GM21526 (cell line): ENCODE results near the gene PEAK1.
"Not testable (repeated sequence)": the region's sequence is repeated elsewhere in the genome, so short reads cannot be mapped to it uniquely, and the experiment has no call there.

Experiments used
- ATAC-seq: cut with Tn5 transposase; IDR thresholded peaks from one replicate; pipeline ENCODE4 v1.9.1; 2021; ENCODE audit warnings: moderate library complexity; ENCODE audit not compliant: unreplicated experiment, low FRiP score

The PEAK1 gene

GRCh38 chr15:77425104-77425503, 5.2 kb upstream of the PEAK1 start:
- no peak for ATAC-seq

DNA sequence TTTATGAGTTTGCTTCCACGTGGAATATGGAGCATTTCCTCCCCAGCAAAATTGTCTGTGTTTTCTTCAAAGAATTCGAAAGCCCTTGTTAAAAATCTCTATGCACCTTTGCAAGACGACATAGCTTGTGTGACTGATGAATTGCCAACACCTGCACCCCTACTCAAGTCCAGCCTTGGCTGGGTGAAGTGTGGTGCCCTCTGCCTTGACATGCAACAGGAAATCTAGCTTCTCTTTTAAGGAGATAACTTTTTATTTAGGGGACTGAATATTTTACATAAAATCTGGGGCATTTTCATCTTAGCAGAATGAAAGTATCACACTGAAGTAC, 1.4 kb upstream of the PEAK1 start:
- no peak for ATAC-seq

DNA sequence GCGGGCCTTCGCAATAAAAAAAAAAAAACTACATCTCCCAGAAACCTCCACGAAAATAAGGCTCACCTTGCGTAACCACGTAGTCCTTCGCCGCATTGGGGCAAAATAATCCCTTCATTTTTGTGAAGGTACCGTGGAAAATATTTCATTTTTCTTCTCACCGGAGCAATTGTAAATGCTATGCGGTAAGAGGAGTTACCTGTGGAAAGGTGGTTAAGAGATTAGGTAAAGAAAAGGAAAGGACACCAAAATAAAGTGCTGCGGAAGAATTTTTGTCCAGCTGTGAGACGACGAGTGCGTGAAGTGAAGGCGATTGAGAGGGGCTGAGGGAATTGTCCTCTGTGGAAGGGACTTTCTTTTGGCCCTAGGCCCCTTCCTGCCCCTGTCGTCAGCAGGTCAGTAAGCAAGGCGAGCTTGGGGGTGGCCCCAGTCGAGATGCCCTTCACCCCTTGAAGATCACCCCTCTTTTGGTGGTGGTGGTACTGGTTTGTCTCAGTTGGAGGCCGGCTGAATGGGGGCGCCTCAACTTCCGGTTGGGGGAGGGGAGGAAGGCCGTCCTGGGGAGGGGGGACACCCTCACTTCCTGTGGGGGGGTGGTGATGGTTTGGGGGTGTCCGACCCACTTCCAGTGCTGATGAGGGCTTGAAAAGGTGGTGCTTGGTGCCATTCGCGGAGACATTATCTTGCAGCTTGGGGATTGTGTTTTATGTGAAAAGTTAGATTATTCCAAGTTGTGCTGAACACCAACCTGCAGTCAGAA, 886 bp upstream of the PEAK1 start, which contains the start of gene HMG20A:
Gene HMG20A, plus strand, starts transcription at position 279 of the 760 bp plus-strand sequence. CDS start 37,520 bp downstream, outside the sequence.
- ATAC-seq, result peak; percentile 34

- ATAC-seq, result peak; percentile 15
These were observed 703 bp downstream of the PEAK1 start for GRCh38 chr15:77418966-77419835.

DNA sequence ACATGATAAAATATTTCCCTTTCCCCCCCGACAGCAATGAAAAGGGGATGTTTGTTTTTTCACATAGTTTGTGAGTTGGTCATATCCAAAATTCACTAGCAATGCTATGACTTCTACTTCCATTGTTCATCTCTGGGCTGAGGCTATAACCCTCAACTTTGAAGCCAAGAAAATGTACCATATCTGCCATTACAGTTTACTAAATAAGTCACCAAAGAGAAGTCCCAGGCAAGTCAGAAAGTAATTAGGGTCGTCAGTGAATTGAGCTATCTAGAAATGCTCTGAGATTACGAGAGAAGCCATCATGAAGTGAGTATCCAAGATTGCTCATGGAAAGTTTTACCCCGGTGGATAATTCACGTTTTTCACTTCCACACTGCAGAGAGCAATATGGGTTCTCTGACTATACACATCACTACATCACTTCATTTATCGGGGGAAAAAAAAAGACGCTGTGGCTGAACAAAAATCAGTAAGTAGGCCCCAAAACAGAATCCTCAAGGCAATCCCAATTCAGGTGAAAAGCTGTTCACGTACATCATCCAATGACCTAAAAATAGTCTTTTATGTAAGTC, 1.4 kb downstream of the PEAK1 start:
- ATAC-seq, result no peak

DNA sequence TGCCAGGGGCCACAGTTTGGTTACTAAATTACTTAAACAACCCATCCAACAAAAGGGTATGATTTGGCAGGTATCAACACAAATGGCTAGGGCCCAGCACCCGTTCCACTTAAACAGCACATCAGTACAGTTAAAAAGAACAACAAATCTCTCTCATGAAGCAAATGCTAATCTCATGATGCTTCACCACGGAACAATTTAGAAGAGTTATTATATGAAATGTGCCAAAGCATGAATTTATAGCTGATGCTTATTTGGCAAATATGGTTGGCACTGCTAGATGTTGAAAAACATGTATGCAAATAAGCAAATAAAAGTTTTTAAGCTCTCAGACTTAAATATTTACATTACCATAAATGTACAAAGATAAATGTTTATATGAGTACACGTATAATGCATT, 2.3 kb downstream of the PEAK1 start:
- no peak for ATAC-seq

DNA sequence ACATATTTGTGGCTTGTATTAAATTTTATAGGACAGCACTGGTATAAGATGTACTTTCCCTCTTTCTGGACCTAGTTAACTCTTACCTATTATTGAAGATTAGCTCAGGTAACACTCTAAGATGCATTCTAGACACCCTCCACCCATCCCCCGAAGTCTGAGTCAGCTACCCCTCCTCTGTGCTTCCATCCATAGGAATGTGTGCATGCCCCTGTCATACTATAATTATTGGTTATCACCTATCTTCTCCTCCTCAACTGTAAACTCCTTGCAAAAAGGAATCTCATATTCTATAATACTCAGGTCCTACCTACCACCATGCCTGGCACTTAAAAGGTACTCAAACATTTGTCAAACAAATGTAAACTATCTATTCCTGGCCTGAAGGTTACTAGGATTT, 3.0 kb downstream of the PEAK1 start:
- no peak for ATAC-seq

- ATAC-seq, result no peak
These were observed 3.8 kb downstream of the PEAK1 start for GRCh38 chr15:77416148-77416455.

GRCh38 chr15:77415450-77416147, 4.3 kb downstream of the PEAK1 start:
- ATAC-seq, result no peak

- ATAC-seq, result no peak
These were observed 5.0 kb downstream of the PEAK1 start for GRCh38 chr15:77414789-77415442.

DNA sequence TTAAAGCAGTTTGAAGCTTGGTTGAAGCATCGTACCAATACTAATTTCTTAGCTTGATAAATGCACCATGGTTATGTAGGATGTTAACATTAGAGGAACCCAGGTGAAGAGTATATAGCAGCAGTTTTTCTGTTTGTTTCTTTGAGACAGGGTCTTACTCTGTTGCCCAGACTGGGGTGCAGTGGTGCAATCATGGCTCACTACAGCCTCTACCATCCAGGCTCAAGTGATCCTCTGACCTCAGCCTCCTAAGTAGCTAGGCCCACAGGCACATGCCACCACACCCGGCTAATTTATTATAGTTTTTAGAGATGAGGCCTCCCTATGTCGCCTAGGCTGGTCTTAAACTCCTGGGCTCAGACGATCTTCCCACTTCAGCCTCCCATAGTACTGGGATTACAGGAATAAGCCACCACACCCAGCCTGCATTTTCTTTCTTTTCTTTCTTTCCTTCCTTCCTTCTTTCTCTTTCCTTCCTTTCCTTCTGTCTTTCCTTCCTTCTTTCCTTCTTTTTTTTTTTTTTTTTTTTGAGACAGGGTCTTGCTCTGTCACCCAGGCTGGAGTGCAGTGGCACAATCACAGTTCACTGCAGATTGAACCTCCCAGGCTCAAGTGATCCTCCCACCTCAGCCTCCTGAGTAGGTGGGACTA, 6.1 kb downstream of the PEAK1 start:
- no peak for ATAC-seq

- ATAC-seq, result no peak
These were observed 6.8 kb downstream of the PEAK1 start for GRCh38 chr15:77412972-77413698.

DNA sequence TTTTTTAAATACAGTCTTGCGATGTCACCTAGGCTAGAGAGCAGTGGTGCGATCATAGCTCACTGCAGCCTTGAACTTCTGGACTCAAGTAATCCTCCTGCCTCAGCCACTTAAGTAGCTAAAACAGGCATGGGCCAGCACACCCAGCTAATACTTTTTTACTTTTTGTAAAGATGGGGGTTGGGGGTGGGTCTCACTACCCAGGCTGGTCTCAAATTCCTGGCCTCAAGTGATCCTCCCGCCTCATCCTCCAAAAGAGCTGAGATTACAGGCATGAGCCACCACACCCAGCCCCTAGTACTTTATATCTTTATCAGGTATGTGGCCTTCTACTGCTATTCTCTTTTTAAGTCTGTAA, 8.3 kb downstream of the PEAK1 start:
- ATAC-seq, result no peak

DNA sequence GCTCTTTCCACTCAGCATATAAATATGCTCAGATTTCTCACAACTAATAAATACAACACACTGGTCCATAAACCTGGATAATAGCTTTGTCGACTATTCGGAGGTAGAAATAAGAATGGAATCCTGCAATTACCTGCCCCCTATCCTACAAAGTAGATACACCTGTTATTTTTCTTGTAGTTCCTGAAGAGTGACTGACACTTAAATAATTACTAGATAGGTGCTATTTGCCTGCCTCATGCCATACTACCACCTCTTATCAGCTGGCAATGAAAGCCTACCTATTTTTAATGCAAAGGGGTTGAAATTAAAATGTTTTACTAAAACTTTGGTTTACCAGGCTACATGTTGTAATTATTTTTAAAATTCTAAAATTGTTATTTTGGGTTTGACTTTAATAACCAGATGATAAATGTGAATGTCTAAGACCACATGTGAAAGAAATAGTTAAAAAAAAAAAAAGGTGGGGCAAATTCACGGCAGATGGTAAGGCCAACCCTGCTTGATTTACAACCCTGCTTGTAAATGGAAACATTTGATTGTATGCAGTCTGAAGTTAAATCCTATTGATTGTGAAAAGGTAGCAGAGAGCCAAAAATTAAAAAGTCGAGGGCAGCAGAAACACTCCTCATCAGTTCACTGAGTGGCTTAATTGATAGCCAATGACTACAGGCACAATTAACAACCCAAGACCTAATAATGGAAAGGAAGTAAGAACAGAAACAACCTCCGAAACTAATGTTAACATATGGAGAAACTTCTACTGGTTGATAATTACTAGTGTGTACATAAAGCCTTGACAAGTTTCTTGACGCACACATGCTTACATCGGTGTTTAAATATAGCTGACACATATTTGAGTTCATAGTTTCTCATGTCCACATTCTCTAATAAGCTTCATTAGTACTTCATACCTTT, 8.9 kb downstream of the PEAK1 start:
- ATAC-seq, result no peak

DNA sequence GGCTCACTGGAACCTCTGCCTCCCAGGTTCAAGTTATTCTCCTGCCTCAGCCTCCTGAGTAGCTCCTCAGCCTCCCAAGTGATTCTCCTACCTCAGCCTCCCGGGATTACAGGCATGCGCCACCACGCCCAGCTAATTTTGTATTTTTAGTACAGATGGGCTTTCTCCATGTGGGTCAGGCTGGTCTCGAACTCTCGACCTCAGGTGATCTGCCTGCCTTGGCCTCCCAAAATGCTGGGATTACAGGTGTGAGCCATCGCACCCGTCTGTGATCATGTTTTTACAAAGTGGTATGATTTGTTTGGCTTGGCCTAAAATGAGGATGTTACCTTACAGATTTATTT, 9.8 kb downstream of the PEAK1 start:
- ATAC-seq, result not testable (repeated sequence)

DNA sequence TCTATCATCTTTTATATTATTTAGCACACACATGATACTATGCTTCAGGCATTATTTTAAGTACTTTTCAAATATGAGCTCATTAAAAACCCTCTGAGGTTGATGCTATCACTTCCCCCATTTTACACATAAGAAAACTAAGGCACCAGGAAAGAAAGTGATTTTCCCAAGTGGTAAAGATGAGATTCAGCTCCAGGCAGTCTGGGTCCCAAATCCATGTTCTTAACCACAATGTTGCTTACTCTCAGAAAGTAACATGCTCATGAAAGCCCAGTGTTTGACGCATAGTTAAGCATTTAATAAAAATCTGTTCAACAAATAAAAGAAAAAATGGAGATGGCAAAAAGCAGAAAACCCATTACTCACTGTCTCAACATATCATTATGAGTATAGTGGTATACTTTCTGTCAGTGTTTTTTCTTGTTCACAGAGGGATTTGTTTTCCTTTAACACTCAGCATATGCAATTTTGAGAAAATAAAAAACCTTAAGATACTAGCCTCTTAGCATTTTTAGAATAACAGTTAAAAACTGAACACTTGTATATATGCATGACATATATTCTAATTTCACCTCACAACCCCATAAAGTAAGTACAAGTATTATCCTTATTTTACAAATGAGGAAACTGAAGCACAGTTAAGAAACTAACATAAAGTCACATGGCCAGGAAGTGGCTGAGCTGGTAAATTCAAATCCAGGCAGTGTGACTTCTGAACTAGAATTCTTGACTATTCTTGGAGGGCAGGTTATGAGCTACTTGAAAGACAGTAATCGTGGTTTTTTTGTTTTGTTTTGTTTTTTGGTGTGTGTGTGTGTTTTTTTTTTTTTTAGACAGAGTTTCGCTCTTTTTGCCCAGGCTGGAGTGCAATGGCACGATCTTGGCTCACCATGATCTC, 10.4 kb downstream of the PEAK1 start:
- ATAC-seq, result peak; percentile 57

- ATAC-seq, result no peak
These were observed 13.1 kb downstream of the PEAK1 start for GRCh38 chr15:77406846-77407245.
